HG02763 (cell line): ENCODE results near the gene HNRNPA2B1.
"Not testable (repeated sequence)": the region's sequence is repeated elsewhere in the genome, so short reads cannot be mapped to it uniquely, and the experiment has no call there.

Experiments used
- ATAC-seq: cut with Tn5 transposase; IDR thresholded peaks from one replicate; pipeline ENCODE4 v1.9.1; 2021; ENCODE audit warnings: mild to moderate bottlenecking, moderate library complexity; ENCODE audit not compliant: unreplicated experiment

The HNRNPA2B1 gene

GRCh38 chr7:26166684-26167266 lies 33.8 kb downstream of the HNRNPA2B1 start:
- ATAC-seq, result peak; percentile 22

DNA sequence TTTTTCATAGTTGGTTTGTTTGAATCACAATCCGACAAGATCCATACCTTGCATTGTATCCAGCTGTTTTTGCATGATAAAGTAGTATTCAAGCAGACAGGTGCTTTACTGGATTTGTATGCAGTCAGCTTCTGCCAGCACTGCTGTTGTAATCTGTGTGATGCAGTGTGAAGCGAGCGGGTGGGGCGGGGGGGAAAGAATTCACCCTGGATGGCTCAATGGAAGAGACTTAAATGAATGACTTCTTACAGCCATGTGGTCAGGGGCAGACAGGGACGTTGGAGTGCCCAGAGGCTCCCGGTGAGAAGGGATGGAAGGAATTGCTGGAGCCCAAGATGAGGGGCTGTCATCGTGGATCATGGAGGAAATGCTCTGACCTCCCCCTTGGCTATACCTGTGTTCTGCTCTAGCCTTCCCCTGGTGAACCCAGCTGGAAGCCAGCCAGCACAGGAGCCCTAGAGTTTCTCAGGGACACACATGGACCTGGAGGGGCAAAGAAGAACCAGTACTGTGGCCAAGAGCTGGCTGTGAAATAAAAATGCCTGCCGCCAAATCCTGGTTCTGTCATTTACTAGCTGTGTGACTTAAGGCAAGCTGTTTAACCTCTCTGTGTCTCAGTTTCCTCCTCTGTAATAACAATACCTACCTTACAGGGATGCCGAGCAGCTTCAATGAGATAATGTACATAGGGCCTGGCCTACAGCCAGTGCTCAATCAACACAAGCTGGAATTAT lies 34.4 kb downstream of the HNRNPA2B1 start:
- ATAC-seq, result no peak

- not testable (repeated sequence) for ATAC-seq
Observed at GRCh38 chr7:26163804-26164203, 36.7 kb downstream of the HNRNPA2B1 start.

- no peak for ATAC-seq
Observed at GRCh38 chr7:26162431-26162830, 38.1 kb downstream of the HNRNPA2B1 start.

GRCh38 chr7:26160896-26161295 lies 39.6 kb downstream of the HNRNPA2B1 start:
- ATAC-seq, result no peak

DNA sequence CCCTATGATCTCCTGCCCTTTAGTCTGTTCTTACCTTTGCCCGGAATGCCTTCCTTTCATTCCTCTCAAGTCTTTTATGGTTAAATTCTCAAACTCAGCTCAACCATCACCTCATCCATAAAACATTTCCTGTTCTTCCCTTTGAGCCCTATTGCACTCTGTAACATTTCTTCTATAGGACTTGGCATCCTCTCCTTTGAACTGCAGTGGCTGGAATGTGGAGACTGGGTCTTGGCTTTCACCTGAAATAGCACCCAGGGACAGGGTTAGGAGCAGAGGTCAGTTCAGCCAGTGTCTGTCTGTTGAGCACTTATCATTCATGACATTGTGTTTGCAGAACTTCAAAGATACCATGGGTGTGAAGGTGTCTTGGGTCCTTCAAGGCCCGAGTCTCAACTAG lies 41.3 kb downstream of the HNRNPA2B1 start:
- no peak for ATAC-seq

DNA sequence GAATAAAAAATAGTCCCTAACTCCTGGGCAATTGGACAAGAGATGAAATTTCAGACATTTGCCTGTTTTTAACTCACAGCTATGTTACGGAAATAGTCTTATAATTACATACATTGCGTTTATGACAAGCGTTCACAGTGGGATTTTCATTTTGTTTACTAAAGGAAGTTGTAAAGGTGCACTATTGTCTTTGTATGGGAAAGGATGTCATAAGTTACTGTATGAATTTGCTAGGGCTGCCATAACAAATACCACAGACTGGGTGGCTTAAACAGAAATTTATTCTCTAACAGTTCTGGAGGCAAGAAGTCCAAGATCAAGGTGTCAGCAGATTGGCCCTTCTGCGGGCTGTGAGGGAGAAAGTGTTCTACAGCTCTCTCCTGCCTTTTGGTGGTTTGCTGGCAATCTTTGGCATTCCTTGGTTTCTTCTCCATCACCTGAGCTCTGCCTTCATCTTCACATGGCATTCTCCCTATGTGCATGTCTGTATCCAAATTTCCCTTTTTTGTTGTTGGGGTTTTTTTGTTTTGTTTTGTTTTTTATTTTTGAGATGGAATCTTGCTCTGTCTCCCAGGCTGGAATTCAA lies 42.9 kb downstream of the HNRNPA2B1 start:
- ATAC-seq, result no peak

- ATAC-seq, result peak; percentile 25
Observed at GRCh38 chr7:26156451-26157420, 43.8 kb downstream of the HNRNPA2B1 start.

DNA sequence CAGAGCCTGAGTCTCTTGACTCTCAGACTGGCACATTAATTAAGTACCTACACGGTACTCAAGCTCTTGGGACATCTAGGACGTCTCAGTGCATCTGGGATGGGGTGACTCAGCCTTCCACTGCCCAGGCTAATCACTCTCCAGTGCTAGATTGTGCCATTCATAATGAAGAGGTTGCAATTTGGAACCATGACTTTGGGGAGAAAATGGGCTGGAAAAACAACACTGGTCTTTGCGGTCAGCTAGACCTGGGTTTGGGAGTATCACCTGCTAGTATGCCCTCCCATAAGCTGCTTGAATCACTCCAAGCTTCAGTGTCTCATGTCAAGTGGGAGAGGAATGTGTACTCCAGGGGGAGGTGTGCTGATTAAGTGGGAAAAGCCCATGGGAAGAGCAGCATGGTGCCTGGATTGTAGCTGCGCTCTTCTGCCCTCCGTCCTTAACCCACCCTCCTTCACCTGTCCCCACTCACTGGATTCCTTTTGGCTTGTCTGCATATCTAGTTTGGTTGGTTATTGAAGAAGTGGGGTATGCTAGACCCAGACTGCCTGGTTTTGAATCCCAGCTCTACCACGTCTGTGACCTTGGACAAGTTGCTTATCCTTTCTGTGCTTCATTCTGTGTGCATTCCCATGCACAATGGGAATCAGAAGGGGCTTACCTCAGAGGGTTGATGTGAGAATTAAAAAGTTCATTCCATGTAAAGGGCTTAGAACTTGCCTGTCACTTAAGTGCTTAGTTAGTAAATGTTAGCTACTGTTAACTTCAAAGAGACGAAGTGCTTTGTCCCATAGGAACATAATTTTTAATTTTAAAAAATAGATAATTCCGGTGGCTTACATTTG lies 44.8 kb downstream of the HNRNPA2B1 start:
- ATAC-seq, result no peak

DNA sequence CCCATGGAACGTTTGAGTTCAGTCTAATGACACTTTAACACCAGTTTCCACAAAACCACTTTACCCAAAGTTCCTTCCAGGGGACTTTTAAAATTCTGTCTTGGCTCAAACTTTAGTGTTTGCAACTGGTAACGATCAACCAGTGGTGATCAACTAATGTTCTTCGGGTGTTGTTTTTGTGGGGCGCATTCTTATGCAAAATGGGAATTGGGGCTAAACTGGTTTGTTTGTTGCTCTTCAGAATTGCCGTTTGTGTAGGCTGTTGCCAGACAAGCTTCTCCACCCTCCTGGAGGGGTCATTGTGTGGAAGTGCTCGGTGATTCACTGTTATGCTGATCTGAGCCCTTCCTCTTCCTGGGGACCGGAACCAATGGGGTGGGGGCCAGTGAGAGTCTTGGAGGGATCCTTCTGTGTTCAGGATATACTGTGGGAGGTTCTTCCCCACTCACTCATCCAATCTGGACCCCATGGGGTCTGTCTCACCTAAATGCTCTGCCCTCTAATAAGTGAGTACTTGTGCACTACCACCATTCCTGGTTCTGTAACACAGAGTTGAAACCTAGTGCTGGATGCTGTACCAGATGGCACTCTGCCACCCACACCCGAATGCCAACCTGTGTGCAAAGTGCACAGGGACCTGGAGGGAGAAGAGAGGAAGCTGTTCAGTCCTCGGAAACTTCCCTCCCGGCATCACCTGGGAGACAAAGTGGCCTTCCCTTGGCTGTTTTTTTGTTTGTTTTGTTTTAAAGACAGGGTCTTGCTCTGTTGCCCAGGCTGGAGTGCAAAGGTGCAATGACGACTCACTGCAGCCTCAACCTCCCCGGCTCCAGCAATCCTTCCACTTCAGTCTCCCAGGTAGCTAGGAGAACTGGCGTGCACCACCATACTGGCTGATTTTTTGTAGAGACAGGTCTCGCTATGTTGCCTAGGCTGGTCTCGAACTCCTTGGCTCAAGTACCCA lies 46.4 kb downstream of the HNRNPA2B1 start:
- no peak for ATAC-seq

- ATAC-seq, result no peak
Observed at GRCh38 chr7:26153241-26153822, 47.2 kb downstream of the HNRNPA2B1 start.

DNA sequence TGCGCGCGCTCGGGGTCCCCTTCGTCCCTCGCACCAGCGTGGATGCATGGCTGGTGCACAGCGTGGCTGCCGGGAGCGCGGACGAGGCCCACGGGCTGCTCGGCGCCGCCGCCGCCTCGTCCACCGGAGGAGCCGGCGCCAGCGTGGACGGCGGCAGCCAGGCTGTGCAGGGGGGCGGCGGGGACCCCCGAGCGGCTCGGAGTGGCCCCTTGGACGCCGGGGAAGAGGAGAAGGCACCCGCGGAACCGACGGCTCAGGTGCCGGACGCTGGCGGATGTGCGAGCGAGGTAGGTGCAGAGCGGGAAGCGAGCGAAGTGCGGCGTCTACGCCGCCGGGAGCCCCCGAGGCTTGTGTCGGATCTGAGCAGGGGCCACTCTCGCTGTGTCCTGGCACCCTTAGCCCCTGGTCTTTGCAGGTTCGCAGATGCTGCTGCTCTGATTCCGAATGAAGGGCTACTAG lies 47.7 kb downstream of the HNRNPA2B1 start:
- ATAC-seq, result peak; percentile 21

- ATAC-seq, result peak; percentile 66
Observed at GRCh38 chr7:26151953-26152781, 48.4 kb downstream of the HNRNPA2B1 start, which contains the start of gene NFE2L3. Gene NFE2L3 (plus strand): TSS chr7:26152198. CDS start chr7:26152499, 301 bp downstream.

DNA sequence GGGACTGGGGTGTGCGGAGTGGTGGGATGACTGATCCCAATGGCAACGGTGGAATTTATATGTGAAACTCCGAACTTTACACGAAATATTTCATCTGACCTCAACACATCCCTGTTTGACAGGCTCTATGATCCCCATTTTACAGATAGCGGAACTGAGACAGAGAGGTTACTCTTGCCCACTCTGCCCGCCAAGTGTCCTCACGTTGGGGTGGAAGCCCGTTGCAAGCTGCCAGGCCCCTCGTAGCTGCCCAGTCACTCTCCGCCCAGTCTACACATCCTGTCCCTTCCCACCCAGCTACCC lies 48.9 kb downstream of the HNRNPA2B1 start:
- no peak for ATAC-seq

DNA sequence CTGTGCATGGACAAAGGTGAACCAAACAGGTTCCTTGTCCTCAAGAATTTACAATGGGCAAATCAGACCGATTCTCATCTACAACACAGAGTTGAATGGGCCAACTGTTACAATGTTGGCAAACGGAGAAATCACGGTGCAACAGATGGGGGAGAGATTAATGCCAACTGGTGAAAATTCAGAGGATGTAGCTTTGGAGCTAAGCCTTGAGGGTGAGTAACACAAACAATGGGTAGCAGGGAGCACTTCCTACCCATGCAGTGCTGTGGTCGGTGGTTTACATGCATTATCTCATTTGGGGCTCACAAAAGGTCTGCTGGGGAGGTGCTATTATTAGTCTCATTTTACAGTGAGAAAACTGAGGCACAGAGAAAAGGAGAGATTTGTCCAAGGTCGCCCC lies 49.5 kb downstream of the HNRNPA2B1 start:
- no peak for ATAC-seq

GRCh38 chr7:26149391-26149977 lies 51.1 kb downstream of the HNRNPA2B1 start:
- ATAC-seq, result no peak

- ATAC-seq, result not testable (repeated sequence)
Observed at GRCh38 chr7:26148307-26148700, 52.2 kb downstream of the HNRNPA2B1 start.
